Embryonic facial prominence (tissue), 1 donor: ENCODE results near the gene SSU72.
A peak's percentile ranks its signal among the peaks of the same experiment; 100 is the strongest.
"Not testable (repeated sequence)": the region's sequence is repeated elsewhere in the genome, so short reads cannot be mapped to it uniquely, and the experiment has no call there.

Experiments used
- DNase-seq: peaks from one replicate; pipeline ENCODE4 v3.0.0-alpha.2; 2016; ENCODE audit errors: extremely low spot score

SSU72 gene

GRCh38 chr1:1527092-1527816, 47.4 kb downstream of the SSU72 start:
- DNase-seq, result no peak

GRCh38 chr1:1526476-1526875, 48.2 kb downstream of the SSU72 start:
- DNase-seq, result not testable (repeated sequence)

- not testable (repeated sequence) for DNase-seq
These were observed 49.8 kb downstream of the SSU72 start for GRCh38 chr1:1524750-1525383.

GRCh38 chr1:1523651-1524050, 51.0 kb downstream of the SSU72 start:
- DNase-seq, result not testable (repeated sequence)

GRCh38 chr1:1523226-1523625, 51.4 kb downstream of the SSU72 start:
- not testable (repeated sequence) for DNase-seq

- not testable (repeated sequence) for DNase-seq
These were observed 52.1 kb downstream of the SSU72 start for GRCh38 chr1:1522536-1522935.

- no peak for DNase-seq
These were observed 53.3 kb downstream of the SSU72 start for GRCh38 chr1:1521331-1521730.

- DNase-seq, result not testable (repeated sequence)
These were observed 54.7 kb downstream of the SSU72 start for GRCh38 chr1:1519805-1520505.

GRCh38 chr1:1518621-1519007, 56.0 kb downstream of the SSU72 start:
- not testable (repeated sequence) for DNase-seq

GRCh38 chr1:1517973-1518620, 56.6 kb downstream of the SSU72 start:
- no peak for DNase-seq

- DNase-seq, result not testable (repeated sequence)
These were observed 57.7 kb downstream of the SSU72 start for GRCh38 chr1:1516923-1517322.

GRCh38 chr1:1514376-1514775, 60.3 kb downstream of the SSU72 start:
- not testable (repeated sequence) for DNase-seq

- not testable (repeated sequence) for DNase-seq
These were observed 61.0 kb downstream of the SSU72 start for GRCh38 chr1:1513675-1514074.

GRCh38 chr1:1512425-1512824, 62.2 kb downstream of the SSU72 start:
- DNase-seq, result not testable (repeated sequence)

- DNase-seq, result peak; percentile 90
These were observed 63.0 kb downstream of the SSU72 start, which contains the start of gene ATAD3A for GRCh38 chr1:1511533-1512285. Gene ATAD3A, plus strand, starts transcription at chr1:1512162. Its CDS starts 107 bp downstream, at chr1:1512269.

GRCh38 chr1:1510912-1511532, 63.6 kb downstream of the SSU72 start:
- peak; percentile 8 for DNase-seq

GRCh38 chr1:1509465-1509850, 65.2 kb downstream of the SSU72 start:
- DNase-seq, result not testable (repeated sequence)

GRCh38 chr1:1508775-1509464, 65.7 kb downstream of the SSU72 start:
- DNase-seq, result not testable (repeated sequence)

GRCh38 chr1:1507305-1507704, 67.4 kb downstream of the SSU72 start:
- DNase-seq, result no peak

GRCh38 chr1:1505801-1506200, 68.9 kb downstream of the SSU72 start:
- not testable (repeated sequence) for DNase-seq
